ENCODE measurements around the gene ZNF438. TPM values are rescaled to one million over a fixed set of nuclear protein-coding genes. Genes with fewer than 3 reads are reported as not detected.

Gene ZNF438
- total and polyA plus RNA-seq, 3 experiments from 2014 or later: 2.9 to 4.2 (median 3.9) TPM

DNA sequence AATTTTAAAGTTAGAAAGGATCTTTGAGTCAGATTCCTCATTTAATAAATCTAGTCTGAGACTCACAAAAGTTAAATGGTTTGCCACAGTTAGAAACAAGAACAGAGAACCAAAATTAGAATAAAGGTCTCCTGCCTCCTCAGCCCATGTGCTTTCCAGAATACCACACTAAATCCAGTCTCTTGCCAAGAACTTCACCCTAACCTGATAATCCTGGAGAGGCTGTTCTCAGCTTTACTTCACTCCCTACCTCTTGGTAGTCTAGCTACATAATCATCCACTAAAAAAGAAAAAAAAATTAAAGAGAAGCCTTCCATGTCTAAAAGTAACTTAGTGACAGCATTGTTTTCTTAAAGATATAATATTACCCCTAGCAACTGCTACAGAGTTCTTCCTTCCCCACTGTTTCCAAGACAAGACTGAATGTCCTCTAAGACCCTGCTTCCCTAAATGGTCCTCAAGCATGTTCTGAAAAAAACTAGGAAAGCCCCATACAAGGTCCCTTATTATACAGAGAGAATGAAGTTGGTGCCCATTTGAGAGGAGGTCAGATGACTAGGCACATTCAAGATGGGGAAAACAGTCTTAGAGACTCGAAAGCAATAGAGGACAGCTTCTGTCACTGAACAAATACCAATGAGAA, 56.8 kb downstream of the ZNF438 start:
- ChIA-PET POLR2A (no interaction called here), CTCF (no interaction called here)
- Histone ChIP-seq H3K4me3 (ENCODE audit: low read length) (no peak overlapping the region), H3K4me1 (ENCODE audit: insufficient read depth, low read length) (no peaks in the 10 kb centered on the region), H3K27ac (ENCODE audit: low read depth, low read length) (no peak overlapping the region), H3K27me3 (ENCODE audit: insufficient read depth, low read length, poor library complexity, severe bottlenecking) (no peaks in the 10 kb centered on the region), H3K9me3 (ENCODE audit: low read length) (no peaks in the 10 kb centered on the region), H3K36me3 (ENCODE audit: insufficient read depth, low read length) (no peaks in the 10 kb centered on the region)
- Mint-ChIP-seq H3K27ac (no peak overlapping the region), H3K27me3 (peaks cover 0 to 1% of the 10 kb centered on the region in 2 donors), H3K4me3 (no peak overlapping the region), H3K4me1 (no peaks in the 10 kb centered on the region), H3K9me3 (peaks cover 0 to 3% (median 0%) of the 10 kb centered on the region in 5 donors), H3K36me3 (peaks cover 1 to 12% (median 4%) of the 10 kb centered on the region in 3 donors)
- no peak for DNase-seq

DNA sequence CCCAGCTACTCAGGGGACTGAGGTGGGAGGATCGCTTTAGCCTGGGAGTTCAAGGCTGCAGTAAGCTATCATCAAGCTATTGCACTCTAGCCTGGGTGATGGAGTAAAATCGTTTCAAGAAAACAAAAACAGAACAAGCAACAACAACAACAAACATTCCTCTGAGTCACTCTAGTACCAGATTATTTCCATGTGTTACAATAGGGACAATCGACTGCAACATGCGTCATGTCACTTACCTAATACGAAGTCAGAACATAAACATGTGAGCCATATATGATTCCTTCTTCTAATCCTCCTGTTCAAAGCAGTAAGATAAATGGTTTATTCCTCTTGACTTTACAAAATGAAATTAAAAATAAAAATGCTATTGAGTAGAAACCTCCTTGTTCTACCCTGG, 57.3 kb downstream of the ZNF438 start:
- H3K9me3 ChIP-seq (ENCODE audit: low read length): no peaks in the 10 kb centered on the region
- DNase-seq: no peak
- Mint-ChIP-seq H3K27me3 (peaks cover 0 to 1% of the 10 kb centered on the region in 2 donors), H3K4me1 (no peaks in the 10 kb centered on the region), H3K27ac (no peak overlapping the region), H3K9me3 (no peaks in the 10 kb centered on the region), H3K36me3 (peaks cover 0 to 7% (median 1%) of the 10 kb centered on the region in 3 donors), H3K4me3 (no peak overlapping the region)
- POLR2A ChIA-PET: no interaction called here
- H3K27ac ChIP-seq (ENCODE audit: low read depth, low read length): no peak overlapping the region
- H3K27me3 ChIP-seq (ENCODE audit: insufficient read depth, low read length, poor library complexity, severe bottlenecking): no peaks in the 10 kb centered on the region
- no peak overlapping the region for H3K4me3 ChIP-seq (ENCODE audit: low read length)
- no peaks in the 10 kb centered on the region for H3K36me3 ChIP-seq (ENCODE audit: insufficient read depth, low read length)
- CTCF ChIA-PET: no interaction called here
- H3K4me1 ChIP-seq (ENCODE audit: insufficient read depth, low read length): no peaks in the 10 kb centered on the region

DNA sequence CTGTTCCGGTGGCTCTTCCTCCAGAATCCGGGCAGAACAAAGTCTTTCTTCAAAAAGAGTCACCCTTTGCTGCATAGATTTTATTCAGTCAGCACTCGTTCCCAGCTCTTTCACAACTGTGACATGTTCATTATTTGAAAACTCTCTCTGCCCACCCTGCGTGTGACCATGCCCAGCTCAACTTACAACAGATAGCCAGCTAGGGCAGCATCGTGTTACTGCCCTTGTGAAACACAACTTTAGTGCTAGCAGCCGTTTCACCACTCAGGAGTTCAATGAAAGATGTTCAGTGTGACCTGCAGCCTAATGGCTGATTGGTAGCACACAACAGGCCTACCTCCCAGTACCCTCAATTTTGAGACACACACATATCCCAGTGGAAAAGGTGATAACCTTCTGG, 57.9 kb downstream of the ZNF438 start:
- H3K9me3 Mint-ChIP-seq: no peaks in the 10 kb centered on the region
- no peak for DNase-seq
- Histone ChIP-seq H3K4me1 (ENCODE audit: insufficient read depth, low read length) (no peaks in the 10 kb centered on the region), H3K4me3 (ENCODE audit: low read length) (no peak overlapping the region), H3K36me3 (ENCODE audit: insufficient read depth, low read length) (no peaks in the 10 kb centered on the region), H3K9me3 (ENCODE audit: low read length) (no peaks in the 10 kb centered on the region), H3K27ac (ENCODE audit: low read depth, low read length) (no peak overlapping the region), H3K27me3 (ENCODE audit: insufficient read depth, low read length, poor library complexity, severe bottlenecking) (no peaks in the 10 kb centered on the region)
- H3K4me3 Mint-ChIP-seq: no peak overlapping the region
- H3K27me3 Mint-ChIP-seq: peaks cover 0 to 1% of the 10 kb centered on the region in 2 donors
- H3K4me1 Mint-ChIP-seq: no peaks in the 10 kb centered on the region
- CTCF ChIA-PET: no interaction called here
- H3K27ac Mint-ChIP-seq: no peak overlapping the region
- POLR2A ChIA-PET: no interaction called here
- peaks cover 0 to 4% (median 1%) of the 10 kb centered on the region in 3 donors for H3K36me3 Mint-ChIP-seq

DNA sequence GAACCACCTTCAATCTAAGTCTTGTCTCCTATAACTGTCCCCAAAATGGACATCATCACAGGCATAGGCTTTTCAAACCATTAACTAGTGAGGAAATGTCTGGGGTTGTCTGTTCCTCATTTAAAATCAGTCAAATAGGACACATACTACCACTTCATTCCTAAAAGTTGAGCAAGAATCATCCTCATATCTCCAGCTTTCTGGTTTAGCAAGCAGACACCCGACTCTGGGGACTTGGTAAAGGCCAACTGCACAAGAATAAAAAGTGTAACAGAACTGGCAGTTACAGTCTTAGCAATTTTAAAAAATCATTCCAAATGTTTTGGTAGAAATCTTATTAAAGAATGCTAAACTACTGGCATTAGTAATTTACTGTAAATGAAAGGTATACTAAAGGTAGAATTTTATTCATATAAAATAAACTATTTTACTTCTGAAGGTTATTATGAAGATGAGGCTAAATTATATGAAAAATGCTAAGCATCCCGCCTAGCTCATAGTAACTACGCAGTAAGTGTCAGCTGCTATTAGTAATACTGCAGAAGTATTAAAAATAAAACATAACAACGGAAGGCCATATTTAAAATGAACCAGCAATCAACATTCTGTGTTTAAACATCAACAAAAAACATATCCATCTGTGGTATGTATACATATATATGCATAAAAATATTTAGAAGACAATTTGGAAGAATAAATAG, 60.8 kb downstream of the ZNF438 start:
- Mint-ChIP-seq H3K27ac (no peak overlapping the region), H3K4me3 (no peak overlapping the region), H3K4me1 (no peaks in the 10 kb centered on the region), H3K9me3 (no peaks in the 10 kb centered on the region), H3K36me3 (peaks cover 1 to 4% (median 1%) of the 10 kb centered on the region in 3 donors), H3K27me3 (peaks cover 0 to 1% of the 10 kb centered on the region in 2 donors)
- no peak for DNase-seq
- Histone ChIP-seq H3K9me3 (ENCODE audit: low read length) (no peaks in the 10 kb centered on the region), H3K36me3 (ENCODE audit: insufficient read depth, low read length) (no peaks in the 10 kb centered on the region), H3K27ac (ENCODE audit: low read depth, low read length) (no peak overlapping the region), H3K4me1 (ENCODE audit: insufficient read depth, low read length) (no peaks in the 10 kb centered on the region), H3K4me3 (ENCODE audit: low read length) (no peak overlapping the region), H3K27me3 (ENCODE audit: insufficient read depth, low read length, poor library complexity, severe bottlenecking) (no peaks in the 10 kb centered on the region)
- ChIA-PET POLR2A (no interaction called here), CTCF (no interaction called here)

DNA sequence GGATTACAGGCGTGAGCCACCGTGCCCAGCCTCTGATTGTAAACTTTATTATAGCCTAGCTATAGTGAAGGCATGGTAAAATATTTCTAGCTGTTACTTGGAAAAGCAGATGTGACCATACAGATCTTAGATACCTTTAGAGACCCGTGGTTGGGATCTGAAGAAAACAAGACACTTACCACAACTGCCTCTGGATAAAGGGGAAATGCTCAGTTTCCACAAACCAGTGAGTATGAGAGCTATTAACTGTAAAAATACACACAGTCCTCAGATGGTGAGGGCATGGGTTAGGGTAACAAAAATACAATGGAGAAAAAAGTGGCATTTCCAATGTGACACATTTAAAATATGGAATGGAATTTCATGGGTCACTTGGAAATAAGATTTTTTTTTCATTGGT, 63.0 kb downstream of the ZNF438 start:
- peaks cover 0 to 1% of the 10 kb centered on the region in 2 donors for H3K27me3 Mint-ChIP-seq
- no peak for DNase-seq
- H3K36me3 Mint-ChIP-seq: peaks cover 0 to 4% (median 1%) of the 10 kb centered on the region in 3 donors
- ChIA-PET POLR2A (no interaction called here), CTCF (no interaction called here)
- H3K4me1 ChIP-seq (ENCODE audit: insufficient read depth, low read length): no peaks in the 10 kb centered on the region
- no peak overlapping the region for H3K27ac Mint-ChIP-seq
- no peaks in the 10 kb centered on the region for H3K9me3 ChIP-seq (ENCODE audit: low read length)
- H3K27me3 ChIP-seq (ENCODE audit: insufficient read depth, low read length, poor library complexity, severe bottlenecking): no peaks in the 10 kb centered on the region
- H3K4me1 Mint-ChIP-seq: peaks cover 5 to 7% (median 6%) of the 10 kb centered on the region in 3 donors
- no peak overlapping the region for H3K4me3 Mint-ChIP-seq
- no peaks in the 10 kb centered on the region for H3K36me3 ChIP-seq (ENCODE audit: insufficient read depth, low read length)
- H3K27ac ChIP-seq (ENCODE audit: low read depth, low read length): no peak overlapping the region
- no peak overlapping the region for H3K4me3 ChIP-seq (ENCODE audit: low read length)
- no peaks in the 10 kb centered on the region for H3K9me3 Mint-ChIP-seq

DNA sequence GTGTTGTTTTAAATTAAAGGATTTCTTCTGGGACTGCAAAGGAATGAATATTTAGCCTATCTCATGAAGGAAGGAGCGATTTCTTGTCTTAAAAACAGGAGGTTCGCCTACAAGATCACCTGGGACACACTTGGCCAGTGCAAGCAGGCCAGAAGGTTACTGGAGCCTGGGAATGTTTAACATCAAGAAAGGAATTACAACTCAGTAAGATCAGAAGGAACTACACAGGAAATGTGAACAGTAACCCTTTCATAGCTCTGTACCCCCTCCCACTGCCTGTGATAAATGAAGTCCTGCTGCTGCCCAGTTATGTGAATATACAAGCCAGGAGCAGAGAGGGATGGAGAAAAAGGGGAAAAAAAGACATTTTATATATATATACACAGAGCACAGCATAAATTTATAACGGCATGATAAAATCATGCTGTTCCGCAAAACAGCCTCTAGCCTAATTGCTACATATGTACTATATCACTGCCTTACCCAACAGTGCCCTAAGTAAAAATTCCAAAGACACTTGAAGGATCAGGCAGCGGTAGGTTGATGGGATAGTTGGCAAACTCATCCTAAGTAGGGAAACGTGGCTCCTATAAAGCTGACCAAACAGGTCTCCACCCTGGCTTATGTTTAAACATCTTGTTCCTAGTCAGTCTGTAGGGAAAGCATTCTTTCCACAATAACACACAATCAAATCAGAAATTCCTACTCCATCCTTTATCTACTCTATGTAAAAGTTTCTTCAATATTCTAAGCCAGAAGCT, 63.8 kb downstream of the ZNF438 start:
- no peaks in the 10 kb centered on the region for H3K4me1 ChIP-seq (ENCODE audit: insufficient read depth, low read length)
- peaks cover 5 to 7% (median 6%) of the 10 kb centered on the region in 3 donors for H3K4me1 Mint-ChIP-seq
- no peaks in the 10 kb centered on the region for H3K9me3 ChIP-seq (ENCODE audit: low read length)
- no peak for DNase-seq
- ChIA-PET CTCF (no interaction called here), POLR2A (no interaction called here)
- no peak overlapping the region for H3K4me3 Mint-ChIP-seq
- H3K9me3 Mint-ChIP-seq: no peaks in the 10 kb centered on the region
- H3K27ac ChIP-seq (ENCODE audit: low read depth, low read length): no peak overlapping the region
- H3K36me3 Mint-ChIP-seq: peaks cover 0 to 6% (median 1%) of the 10 kb centered on the region in 3 donors
- H3K36me3 ChIP-seq (ENCODE audit: insufficient read depth, low read length): no peaks in the 10 kb centered on the region
- H3K27ac Mint-ChIP-seq: no peak overlapping the region
- no peaks in the 10 kb centered on the region for H3K27me3 Mint-ChIP-seq
- H3K4me3 ChIP-seq (ENCODE audit: low read length): no peak overlapping the region
- H3K27me3 ChIP-seq (ENCODE audit: insufficient read depth, low read length, poor library complexity, severe bottlenecking): no peaks in the 10 kb centered on the region

DNA sequence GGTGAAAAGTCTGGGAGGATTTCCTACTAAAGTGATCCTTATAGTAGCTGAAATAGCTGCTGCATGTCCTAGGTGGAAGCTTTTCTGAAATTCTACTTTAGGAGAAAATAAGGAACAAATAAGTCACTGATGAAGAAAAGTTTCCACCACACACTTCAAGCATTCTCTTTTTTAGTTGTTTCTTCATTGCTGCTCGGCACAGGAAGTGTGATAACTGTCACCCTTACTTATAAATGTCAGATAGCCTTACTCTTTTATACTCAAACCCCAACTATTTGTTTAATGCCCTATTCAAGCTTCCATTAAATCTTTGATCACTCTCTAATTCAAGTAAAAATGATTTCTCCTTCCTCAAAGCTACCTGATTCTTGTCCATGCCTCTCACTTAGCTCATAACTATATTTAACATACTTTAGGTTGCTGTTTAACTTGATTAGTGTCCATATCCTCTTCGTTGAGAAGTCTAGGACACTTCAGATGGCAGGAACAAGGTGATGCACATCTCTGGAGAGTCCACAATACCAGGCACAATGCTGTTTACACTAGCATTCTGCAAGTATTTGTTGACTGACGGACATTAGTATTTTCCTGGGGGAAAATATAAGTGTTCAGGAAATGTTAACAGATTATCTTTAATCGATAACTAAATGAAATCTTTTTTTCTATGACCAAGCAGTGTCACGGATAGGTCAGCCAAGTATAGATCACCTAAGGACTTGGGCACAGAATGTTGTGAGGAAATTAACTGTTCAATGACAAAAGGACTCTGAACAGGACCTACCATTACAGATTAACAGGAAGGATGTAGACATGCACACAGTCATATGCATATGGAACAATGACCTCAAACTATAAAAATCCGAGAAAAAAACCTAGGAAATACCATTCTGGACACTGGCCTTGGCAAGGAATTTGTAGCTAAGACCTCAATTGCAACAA, 67.4 kb downstream of the ZNF438 start:
- H3K4me3 Mint-ChIP-seq: no peak overlapping the region
- Histone ChIP-seq H3K27me3 (ENCODE audit: insufficient read depth, low read length, poor library complexity, severe bottlenecking) (no peaks in the 10 kb centered on the region), H3K27ac (ENCODE audit: low read depth, low read length) (no peak overlapping the region), H3K9me3 (ENCODE audit: low read length) (no peaks in the 10 kb centered on the region), H3K4me3 (ENCODE audit: low read length) (no peak overlapping the region), H3K4me1 (ENCODE audit: insufficient read depth, low read length) (no peaks in the 10 kb centered on the region), H3K36me3 (ENCODE audit: insufficient read depth, low read length) (no peaks in the 10 kb centered on the region)
- ChIA-PET CTCF (no interaction called here), POLR2A (interaction anchor here (0.6 kb wide), 1 partner anchor 235 kb away, joined by 4 read pairs; no protein-coding TSS in a partner anchor)
- H3K9me3 Mint-ChIP-seq: peaks cover 0 to 2% (median 0%) of the 10 kb centered on the region in 5 donors
- H3K36me3 Mint-ChIP-seq: peaks cover 0 to 6% (median 1%) of the 10 kb centered on the region in 3 donors
- no peaks in the 10 kb centered on the region for H3K27me3 Mint-ChIP-seq
- DNase-seq: no peak
- peak overlapping the region in 1 of 8 donors; percentile 28 for H3K27ac Mint-ChIP-seq
- peaks cover 5 to 7% (median 6%) of the 10 kb centered on the region in 3 donors for H3K4me1 Mint-ChIP-seq

Measured in CD8-positive, alpha-beta memory T cell (primary cell).